Fibroblast of lung (primary cell): ENCODE results near the gene PIGN. TPM values are rescaled to one million over a fixed set of nuclear protein-coding genes. Genes with fewer than 3 reads are reported as not detected.

Experiments
- DNase-seq, 2 donors: peaks; one replicate each; pipeline versions ENCODE4 v3.0.0 to v3.0.0-alpha.2; 2010; ENCODE audit warnings: low read depth in 2 of 2
- H2AFZ ChIP-seq: 2 replicates; pipeline ENCODE4 v1.5.1; 2012; ENCODE audit warnings: low read length, control low read depth, inconsistent platforms
- H3K27ac ChIP-seq: 2 replicates; pipeline ENCODE4 v1.5.1; 2011; ENCODE audit warnings: low read length, control low read depth; ENCODE audit not compliant: insufficient read depth
- H3K27me3 ChIP-seq: 2 replicates; pipeline ENCODE4 v1.5.1; 2011; ENCODE audit warnings: mild to moderate bottlenecking, low read length; ENCODE audit not compliant: control insufficient read depth, insufficient read depth
- H3K36me3 ChIP-seq: 2 replicates; pipeline ENCODE4 v1.5.1; 2011; ENCODE audit warnings: low read length; ENCODE audit not compliant: control insufficient read depth, insufficient read depth
- H3K4me1 ChIP-seq: 2 replicates; pipeline ENCODE4 v1.5.1; 2011; ENCODE audit warnings: low read length; ENCODE audit not compliant: control insufficient read depth, insufficient read depth; ENCODE audit errors: extremely low read depth
- H3K4me2 ChIP-seq: 2 replicates; pipeline ENCODE4 v1.5.1; 2011; ENCODE audit warnings: low read length, control low read depth; ENCODE audit not compliant: insufficient read depth; ENCODE audit errors: extremely low read depth
- H3K4me3 ChIP-seq, 4 experiments: fragments of 200-600 bp in 1 of 4; sonication (generic) in 1 of 4; replicated peaks in 1 of 4; 2 replicates each; pipeline ENCODE4 v1.5.1; 2011 to 2016; ENCODE audit warnings: low read length in 4 of 4, low read depth in 3 of 4, mild to moderate bottlenecking in 3 of 4, control low read depth in 2 of 4, inconsistent platforms in 1 of 4, mixed read lengths in 1 of 4; ENCODE audit not compliant: insufficient read depth in 1 of 4; ENCODE audit errors: control extremely low read depth in 1 of 4
- H3K79me2 ChIP-seq: 2 replicates; pipeline ENCODE4 v1.5.1; 2012; ENCODE audit warnings: mild to moderate bottlenecking, low read length, inconsistent platforms; ENCODE audit not compliant: control insufficient read depth, insufficient read depth
- H3K9ac ChIP-seq: 2 replicates; pipeline ENCODE4 v1.5.1; 2011; ENCODE audit warnings: mild to moderate bottlenecking, low read length, control low read depth; ENCODE audit not compliant: insufficient read depth
- H3K9me3 ChIP-seq: 2 replicates; pipeline ENCODE4 v1.5.1; 2012; ENCODE audit warnings: low read depth, low read length; ENCODE audit not compliant: control insufficient read depth, insufficient read depth
- H4K20me1 ChIP-seq: 2 replicates; pipeline ENCODE4 v1.5.1; 2011; ENCODE audit warnings: low read length; ENCODE audit not compliant: control insufficient read depth, insufficient read depth; ENCODE audit errors: extremely low read depth
- EZH2 ChIP-seq: IDR thresholded peaks from 2 replicates; pipeline ENCODE4 v1.5.1; 2012; ENCODE audit warnings: low read length, control low read depth, mild to moderate bottlenecking; ENCODE audit errors: missing control alignments
- polyA plus RNA-seq, 2 donors: library from polyadenylated mRNA; depleted of rRNA in 1 of 2; stranded (reverse) in 1 of 2; unstranded in 1 of 2; fragments of >200 nt; gene quantifications; 2 replicates each; pipeline ENCODE4 v1.2.1, GENCODE V29; 2011 to 2012; ENCODE audit warnings: missing spikeins in 1 of 2
- total RNA-seq: library from RNA; depleted of rRNA; stranded (reverse); fragments of >200 nt; gene quantifications from 2 replicates; pipeline ENCODE4 v1.2.1, GENCODE V29; 2014
- TF ChIP-seq, protein P1 (sequence below), 2 donors: IDR thresholded peaks in 1 of 2; conservative IDR thresholded peaks in 1 of 2; 1 replicate in 1 of 2; 2 replicates in 1 of 2; pipeline ENCODE4 v1.5.1; 2011 to 2012; ENCODE audit warnings: low read length in 2 of 2, control low read depth in 1 of 2, inconsistent platforms in 1 of 2, low read depth in 1 of 2, mild to moderate bottlenecking in 1 of 2

Gene PIGN
- total and polyA plus RNA-seq, 2 donors (not counting 1 experiment from before 2014, with no cell fraction given): 31.7 to 39.8 TPM

- TF ChIP-seq, protein P1, sequence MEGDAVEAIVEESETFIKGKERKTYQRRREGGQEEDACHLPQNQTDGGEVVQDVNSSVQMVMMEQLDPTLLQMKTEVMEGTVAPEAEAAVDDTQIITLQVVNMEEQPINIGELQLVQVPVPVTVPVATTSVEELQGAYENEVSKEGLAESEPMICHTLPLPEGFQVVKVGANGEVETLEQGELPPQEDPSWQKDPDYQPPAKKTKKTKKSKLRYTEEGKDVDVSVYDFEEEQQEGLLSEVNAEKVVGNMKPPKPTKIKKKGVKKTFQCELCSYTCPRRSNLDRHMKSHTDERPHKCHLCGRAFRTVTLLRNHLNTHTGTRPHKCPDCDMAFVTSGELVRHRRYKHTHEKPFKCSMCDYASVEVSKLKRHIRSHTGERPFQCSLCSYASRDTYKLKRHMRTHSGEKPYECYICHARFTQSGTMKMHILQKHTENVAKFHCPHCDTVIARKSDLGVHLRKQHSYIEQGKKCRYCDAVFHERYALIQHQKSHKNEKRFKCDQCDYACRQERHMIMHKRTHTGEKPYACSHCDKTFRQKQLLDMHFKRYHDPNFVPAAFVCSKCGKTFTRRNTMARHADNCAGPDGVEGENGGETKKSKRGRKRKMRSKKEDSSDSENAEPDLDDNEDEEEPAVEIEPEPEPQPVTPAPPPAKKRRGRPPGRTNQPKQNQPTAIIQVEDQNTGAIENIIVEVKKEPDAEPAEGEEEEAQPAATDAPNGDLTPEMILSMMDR (conservative IDR thresholded peaks at IDR 0.05 in 1 of 2, IDR thresholded peaks at IDR 0.05 in 1 of 2; ENCODE audit: low read depth in 1 of 2, low read length in 2 of 2): no peak
- TF ChIP-seq EZH2: no peak
- Histone ChIP-seq H3K4me3 (no peak overlapping the region), H3K9ac (no peak overlapping the region), H3K4me2 (no peak overlapping the region), H2AFZ (no peak overlapping the region), H3K79me2 (no peaks in the 10 kb centered on the region), H3K36me3 (no peaks in the 10 kb centered on the region), H3K9me3 (no peaks in the 10 kb centered on the region), H3K27me3 (no peaks in the 10 kb centered on the region), H3K4me1 (no peaks in the 10 kb centered on the region), H3K27ac (no peak overlapping the region), H4K20me1 (no peaks in the 10 kb centered on the region)
- DNase-seq: no peak
Measured at GRCh38 chr18:62106271-62106670, 80.6 kb downstream of the PIGN start.

DNA sequence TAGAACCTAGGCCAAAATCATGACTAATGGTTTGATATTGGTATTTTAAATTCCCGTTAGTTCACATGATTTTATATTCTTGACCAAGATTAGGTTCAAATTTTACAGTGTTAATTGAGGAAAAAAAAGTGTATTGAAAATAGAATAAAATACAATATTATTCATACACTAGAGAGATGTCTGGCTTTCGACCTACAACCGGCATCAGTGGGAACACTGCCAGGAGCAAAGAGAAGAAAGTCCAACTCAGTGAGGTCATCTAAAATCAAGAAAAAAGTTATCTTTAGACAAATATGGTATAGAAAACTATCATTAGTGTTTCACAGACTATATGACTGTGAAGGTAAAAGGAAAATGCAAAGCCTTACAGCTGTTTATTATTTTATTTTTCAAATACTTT, 81.5 kb downstream of the PIGN start:
- no peaks in the 10 kb centered on the region for H3K27me3 ChIP-seq
- H4K20me1 ChIP-seq: no peaks in the 10 kb centered on the region
- H3K27ac ChIP-seq: no peak overlapping the region
- no peak overlapping the region for H3K4me2 ChIP-seq
- H3K4me3 ChIP-seq: no peak overlapping the region
- no peak overlapping the region for H2AFZ ChIP-seq
- H3K79me2 ChIP-seq: no peaks in the 10 kb centered on the region
- TF ChIP-seq, protein P1 (conservative IDR thresholded peaks at IDR 0.05 in 1 of 2, IDR thresholded peaks at IDR 0.05 in 1 of 2; ENCODE audit: low read depth in 1 of 2, low read length in 2 of 2): no peak
- TF ChIP-seq EZH2: no peak
- no peak overlapping the region for H3K9ac ChIP-seq
- H3K9me3 ChIP-seq: no peaks in the 10 kb centered on the region
- no peaks in the 10 kb centered on the region for H3K4me1 ChIP-seq
- peak; percentile 47 to 49 for DNase-seq
- no peaks in the 10 kb centered on the region for H3K36me3 ChIP-seq

DNA sequence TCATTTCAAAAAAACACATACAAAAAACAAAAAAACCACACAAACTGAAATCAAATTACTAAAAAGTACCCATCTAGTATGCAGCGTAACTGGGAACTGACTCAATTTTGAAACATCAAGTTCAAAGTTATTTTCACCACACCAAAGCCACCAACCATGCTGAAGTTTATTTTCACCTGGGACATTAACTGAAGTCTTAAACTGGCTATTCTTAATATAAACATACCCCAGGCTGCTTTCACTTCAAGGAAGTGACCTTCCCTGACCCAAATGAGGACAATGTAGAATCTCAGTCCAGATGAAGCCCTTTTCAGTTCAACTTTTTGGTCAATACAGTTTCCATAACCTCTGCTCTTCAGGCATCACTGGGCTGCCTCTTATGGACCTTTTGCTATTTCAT, 84.6 kb downstream of the PIGN start:
- no peak overlapping the region for H3K9ac ChIP-seq
- no peaks in the 10 kb centered on the region for H3K36me3 ChIP-seq
- TF ChIP-seq, protein P1 (conservative IDR thresholded peaks at IDR 0.05 in 1 of 2, IDR thresholded peaks at IDR 0.05 in 1 of 2; ENCODE audit: low read depth in 1 of 2, low read length in 2 of 2): no peak
- no peak for TF ChIP-seq EZH2
- H3K9me3 ChIP-seq: no peaks in the 10 kb centered on the region
- no peak overlapping the region for H3K4me3 ChIP-seq
- H4K20me1 ChIP-seq: no peaks in the 10 kb centered on the region
- no peak overlapping the region for H3K4me2 ChIP-seq
- H3K27me3 ChIP-seq: no peaks in the 10 kb centered on the region
- no peak overlapping the region for H2AFZ ChIP-seq
- H3K79me2 ChIP-seq: no peaks in the 10 kb centered on the region
- DNase-seq: no peak
- H3K27ac ChIP-seq: no peak overlapping the region
- H3K4me1 ChIP-seq: no peaks in the 10 kb centered on the region
